GM23248 (cell line): ENCODE results near the gene SLC6A11. TPM values are rescaled to one million over a fixed set of nuclear protein-coding genes. Genes with fewer than 3 reads are reported as not detected.

Experiments
- DNase-seq: peaks from one replicate; pipeline ENCODE4 v3.0.0-alpha.2; 2015
- H2AFZ ChIP-seq: fragments of 200-600 bp; sonication (generic); 2 replicates; pipeline ENCODE4 v1.6.1; 2016; ENCODE audit warnings: antibody characterized with exemption
- H3F3A ChIP-seq: fragments of 200-600 bp; sonication (generic); 2 replicates; pipeline ENCODE4 v1.6.1; 2016; ENCODE audit warnings: mild to moderate bottlenecking, antibody characterized with exemption, mixed run types; ENCODE audit not compliant: insufficient read depth
- H3K27ac ChIP-seq: fragments of 200-600 bp; sonication (generic); 2 replicates; pipeline ENCODE4 v1.5.1; 2016; ENCODE audit warnings: mild to moderate bottlenecking
- H3K27me3 ChIP-seq: fragments of 200-600 bp; sonication (generic); replicated peaks from 2 replicates; pipeline ENCODE4 v1.6.1; 2016; ENCODE audit warnings: mild to moderate bottlenecking; ENCODE audit not compliant: insufficient read depth
- H3K36me3 ChIP-seq: fragments of 200-600 bp; sonication (generic); 2 replicates; pipeline ENCODE4 v1.6.1; 2016; ENCODE audit warnings: low read depth, mild to moderate bottlenecking
- H3K4me1 ChIP-seq: fragments of 200-600 bp; sonication (generic); 2 replicates; pipeline ENCODE4 v1.6.1; 2016; ENCODE audit warnings: mild to moderate bottlenecking; ENCODE audit not compliant: insufficient read depth
- H3K4me2 ChIP-seq: fragments of 200-600 bp; sonication (generic); one replicate; pipeline ENCODE4 v1.6.1; 2016; ENCODE audit warnings: mild to moderate bottlenecking; ENCODE audit not compliant: unreplicated experiment
- H3K4me3 ChIP-seq: fragments of 200-600 bp; sonication (generic); 2 replicates; pipeline ENCODE4 v1.5.1; 2016; ENCODE audit warnings: mild to moderate bottlenecking
- H3K79me2 ChIP-seq: fragments of 200-600 bp; sonication (generic); 2 replicates; pipeline ENCODE4 v1.6.1; 2016; ENCODE audit warnings: mild to moderate bottlenecking; ENCODE audit not compliant: insufficient read depth
- H3K9ac ChIP-seq: fragments of 200-600 bp; sonication (generic); 2 replicates; pipeline ENCODE4 v1.6.1; 2016; ENCODE audit warnings: mild to moderate bottlenecking
- H3K9me2 ChIP-seq: fragments of 200-600 bp; sonication (generic); 2 replicates; pipeline ENCODE4 v1.6.1; 2016; ENCODE audit warnings: mixed run types, mild to moderate bottlenecking, moderate library complexity; ENCODE audit not compliant: insufficient read depth
- H3K9me3 ChIP-seq: fragments of 200-600 bp; sonication (generic); one replicate; pipeline ENCODE4 v1.6.1; 2017; ENCODE audit warnings: low read depth
- H4K20me1 ChIP-seq: fragments of 200-600 bp; sonication (generic); 2 replicates; pipeline ENCODE4 v1.6.0; 2016; ENCODE audit not compliant: insufficient read depth
- EZH2 ChIP-seq: fragments of 200-600 bp; sonication (generic); IDR thresholded peaks from 2 replicates; pipeline ENCODE4 v1.6.1; 2018; ENCODE audit warnings: antibody characterized with exemption, mild to moderate bottlenecking; ENCODE audit not compliant: insufficient read depth, poor library complexity, severe bottlenecking
- EZH2phosphoT487 ChIP-seq: fragments of 200-600 bp; sonication (generic); IDR thresholded peaks from 2 replicates; pipeline ENCODE4 v1.6.1; 2018; ENCODE audit warnings: antibody characterized with exemption, moderate library complexity, mild to moderate bottlenecking, low read depth; ENCODE audit not compliant: insufficient read depth
- WGBS, 2 experiments: methylation state at CpG; one replicate each; pipeline ENCODE4 v1.1.6; 2015 to 2017; ENCODE audit warnings: low lambda C conversion rate in 2 of 2, low coverage in 1 of 2; ENCODE audit errors: missing lambda C conversion rate in 2 of 2; 5-methylcytosine and 5-hydroxymethylcytosine counted together
- in situ Hi-C: fragments of 300-500 bp; cut with MboI; formaldehyde crosslinking; loops from 2 replicates; pipeline ENCODE4 v1.15.0; 2020
- polyA plus RNA-seq: library from polyadenylated mRNA; unstranded; fragments of >200 nt; fragmentation: Nextera tagmentation; extraction: Ambion mirVana; gene quantifications from 2 replicates; pipeline ENCODE4 v1.2.1, GENCODE V29; 2016
- total RNA-seq: library from RNA; depleted of rRNA; stranded (reverse); fragments of >200 nt; shearing (Covaris generic); gene quantifications from 2 replicates; pipeline ENCODE4 v1.2.3, GENCODE V29; 2014

SLC6A11 gene
- total and polyA plus RNA-seq, 2 experiments from 2014 or later = not detected

GRCh38 chr3:10954740-10955139 lies 138.7 kb downstream of the SLC6A11 start:
- TF ChIP-seq EZH2 (no peak), EZH2phosphoT487 (no peak)
- no peak overlapping the region for H2AFZ ChIP-seq
- no peaks in the 10 kb centered on the region for H3K4me1 ChIP-seq
- DNase-seq = no peak
- 60 to 61% methylated on average over 3 of the region's 3 CpGs for WGBS, 2 experiments
- no peak overlapping the region for H3K4me2 ChIP-seq
- H3K36me3 ChIP-seq = no peaks in the 10 kb centered on the region
- H4K20me1 ChIP-seq = no peaks in the 10 kb centered on the region
- H3K9me2 ChIP-seq = no peaks in the 10 kb centered on the region
- no peak overlapping the region for H3K9ac ChIP-seq
- H3K79me2 ChIP-seq = no peaks in the 10 kb centered on the region
- no peaks in the 10 kb centered on the region for H3K9me3 ChIP-seq
- H3K27me3 ChIP-seq = peaks cover 23% of the 10 kb centered on the region
- in situ Hi-C loops = loop anchor here (10.0 kb wide), 1 partner anchor 100 kb away; no protein-coding TSS in a partner anchor
- H3K27ac ChIP-seq = no peak overlapping the region
- no peak overlapping the region for H3K4me3 ChIP-seq
- no peaks in the 10 kb centered on the region for H3F3A ChIP-seq

DNA sequence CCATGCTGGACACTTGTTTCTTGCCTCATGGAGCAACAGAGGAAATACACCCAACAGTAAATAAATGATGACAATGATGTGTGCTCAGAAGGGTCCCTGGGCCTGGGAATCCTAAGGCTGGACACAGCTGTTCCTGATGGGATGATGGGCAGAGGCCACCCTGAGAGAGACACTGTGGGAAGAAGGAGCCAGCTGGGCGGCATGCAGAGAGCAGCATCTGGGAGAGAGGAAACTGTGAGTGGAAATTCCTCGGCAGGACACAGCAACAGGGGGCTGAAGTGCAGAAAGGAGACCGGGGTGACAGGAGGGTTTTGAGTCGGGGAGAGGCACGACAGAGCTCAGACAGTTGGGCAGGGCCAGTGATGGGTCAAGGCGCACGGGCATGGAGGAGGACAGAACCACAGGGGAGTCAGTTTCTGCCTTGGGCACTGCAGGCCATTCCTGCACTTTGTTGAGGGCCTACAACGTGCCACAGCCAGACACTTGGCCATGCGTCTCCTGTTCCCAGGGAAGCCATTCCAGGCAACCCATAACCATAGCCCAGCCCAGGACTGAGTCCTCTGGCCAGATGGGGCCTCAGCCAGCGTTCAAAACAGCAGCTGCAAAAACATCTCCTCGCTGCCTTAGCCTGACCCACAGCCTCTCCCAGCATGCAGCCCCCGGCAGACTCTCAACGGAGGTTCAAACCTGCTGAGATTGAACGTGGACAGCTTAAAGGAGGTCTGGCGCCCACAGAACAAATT lies 139.9 kb downstream of the SLC6A11 start:
- H3K27ac ChIP-seq = no peak overlapping the region
- in situ Hi-C loops = loop anchor here (10.0 kb wide), 1 partner anchor 99 kb away; no protein-coding TSS in a partner anchor
- no peak overlapping the region for H3K4me3 ChIP-seq

GRCh38 chr3:10956531-10956930 lies 140.5 kb downstream of the SLC6A11 start:
- no peak overlapping the region for H3K9ac ChIP-seq
- no peak overlapping the region for H2AFZ ChIP-seq
- TF ChIP-seq EZH2 (no peak), EZH2phosphoT487 (no peak)
- in situ Hi-C loops = loop anchor here (10.0 kb wide), 1 partner anchor 98 kb away; no protein-coding TSS in a partner anchor
- no peaks in the 10 kb centered on the region for H4K20me1 ChIP-seq
- no peak overlapping the region for H3K4me2 ChIP-seq
- DNase-seq = no peak
- H3K4me1 ChIP-seq = no peaks in the 10 kb centered on the region
- no peaks in the 10 kb centered on the region for H3K79me2 ChIP-seq
- H3K4me3 ChIP-seq = no peak overlapping the region
- H3K36me3 ChIP-seq = no peaks in the 10 kb centered on the region
- peaks cover 23% of the 10 kb centered on the region for H3K27me3 ChIP-seq
- no peak overlapping the region for H3K27ac ChIP-seq
- H3K9me2 ChIP-seq = no peaks in the 10 kb centered on the region
- 10 to 13% methylated on average over 4 of the region's 4 CpGs for WGBS, 2 experiments
- no peaks in the 10 kb centered on the region for H3F3A ChIP-seq
- no peaks in the 10 kb centered on the region for H3K9me3 ChIP-seq

More for the DNA sequence above, 139.9 kb downstream of the SLC6A11 start:
- H3K27me3 ChIP-seq = peaks cover 23% of the 10 kb centered on the region
- no peak for DNase-seq
- no peak for TF ChIP-seq EZH2phosphoT487
- no peak for TF ChIP-seq EZH2
- no peak overlapping the region for H3K9ac ChIP-seq
- H3F3A ChIP-seq = no peaks in the 10 kb centered on the region
- no peak overlapping the region for H2AFZ ChIP-seq
- no peaks in the 10 kb centered on the region for H3K4me1 ChIP-seq
- H3K4me2 ChIP-seq = no peak overlapping the region
- no peaks in the 10 kb centered on the region for H4K20me1 ChIP-seq
- H3K36me3 ChIP-seq = no peaks in the 10 kb centered on the region
- no peaks in the 10 kb centered on the region for H3K79me2 ChIP-seq
- H3K9me3 ChIP-seq = no peaks in the 10 kb centered on the region
- 15 to 20% methylated on average over 15 of the region's 15 CpGs for WGBS, 2 experiments
- H3K9me2 ChIP-seq = no peaks in the 10 kb centered on the region

GRCh38 chr3:10956986-10957385 lies 141.0 kb downstream of the SLC6A11 start:
- no peak for TF ChIP-seq EZH2phosphoT487
- no peak for TF ChIP-seq EZH2
- no peaks in the 10 kb centered on the region for H3K9me2 ChIP-seq
- H3K27me3 ChIP-seq = peaks cover 23% of the 10 kb centered on the region
- no peak overlapping the region for H3K4me2 ChIP-seq
- no peaks in the 10 kb centered on the region for H4K20me1 ChIP-seq
- H3K4me1 ChIP-seq = no peaks in the 10 kb centered on the region
- in situ Hi-C loops = loop anchor here (10.0 kb wide), 1 partner anchor 98 kb away; no protein-coding TSS in a partner anchor
- DNase-seq = no peak
- H2AFZ ChIP-seq = no peak overlapping the region
- H3K79me2 ChIP-seq = no peaks in the 10 kb centered on the region
- H3K9me3 ChIP-seq = no peaks in the 10 kb centered on the region
- H3K4me3 ChIP-seq = no peak overlapping the region
- WGBS, 2 experiments = 8 to 16% methylated on average over 6 of the region's 6 CpGs
- no peak overlapping the region for H3K9ac ChIP-seq
- H3K27ac ChIP-seq = no peak overlapping the region
- no peaks in the 10 kb centered on the region for H3F3A ChIP-seq
- no peaks in the 10 kb centered on the region for H3K36me3 ChIP-seq
